C4-2B (cell line): ENCODE results near the gene CAPN11.
"Not testable (repeated sequence)": the region's sequence is repeated elsewhere in the genome, so short reads cannot be mapped to it uniquely, and the experiment has no call there.

Experiments
- H3K27ac ChIP-seq: fragments of 450-650 bp; 2 replicates; pipeline ENCODE4 v1.5.1; 2017
- ZFX ChIP-seq: fragments of 450-650 bp; IDR thresholded peaks from 2 replicates; pipeline ENCODE4 v1.6.1; 2017
- TF ChIP-seq, protein P1 (sequence below): fragments of 450-650 bp; conservative IDR thresholded peaks from 2 replicates; pipeline ENCODE4 v1.5.1; 2017; ENCODE audit warnings: mild to moderate bottlenecking

Gene CAPN11

DNA sequence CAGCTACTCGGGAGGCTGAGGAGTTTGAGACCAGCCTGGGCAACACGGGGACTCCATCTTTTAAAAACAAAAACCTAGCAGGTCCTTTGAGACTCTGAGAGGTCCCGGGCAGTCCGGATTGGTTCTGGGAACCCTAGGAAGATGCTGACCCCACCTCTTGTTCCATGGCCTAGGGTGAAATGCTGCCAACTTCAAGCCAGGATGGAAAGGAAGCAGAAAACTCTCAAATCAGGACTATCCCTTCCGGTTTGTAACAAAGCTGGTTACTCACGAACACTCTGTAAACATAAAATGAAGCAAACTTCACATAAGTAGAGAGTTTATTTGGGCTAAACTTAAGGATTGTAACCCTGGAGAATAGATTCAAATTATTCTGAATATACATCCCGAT is 28.0 kb downstream of the CAPN11 start:
- TF ChIP-seq, protein P1, sequence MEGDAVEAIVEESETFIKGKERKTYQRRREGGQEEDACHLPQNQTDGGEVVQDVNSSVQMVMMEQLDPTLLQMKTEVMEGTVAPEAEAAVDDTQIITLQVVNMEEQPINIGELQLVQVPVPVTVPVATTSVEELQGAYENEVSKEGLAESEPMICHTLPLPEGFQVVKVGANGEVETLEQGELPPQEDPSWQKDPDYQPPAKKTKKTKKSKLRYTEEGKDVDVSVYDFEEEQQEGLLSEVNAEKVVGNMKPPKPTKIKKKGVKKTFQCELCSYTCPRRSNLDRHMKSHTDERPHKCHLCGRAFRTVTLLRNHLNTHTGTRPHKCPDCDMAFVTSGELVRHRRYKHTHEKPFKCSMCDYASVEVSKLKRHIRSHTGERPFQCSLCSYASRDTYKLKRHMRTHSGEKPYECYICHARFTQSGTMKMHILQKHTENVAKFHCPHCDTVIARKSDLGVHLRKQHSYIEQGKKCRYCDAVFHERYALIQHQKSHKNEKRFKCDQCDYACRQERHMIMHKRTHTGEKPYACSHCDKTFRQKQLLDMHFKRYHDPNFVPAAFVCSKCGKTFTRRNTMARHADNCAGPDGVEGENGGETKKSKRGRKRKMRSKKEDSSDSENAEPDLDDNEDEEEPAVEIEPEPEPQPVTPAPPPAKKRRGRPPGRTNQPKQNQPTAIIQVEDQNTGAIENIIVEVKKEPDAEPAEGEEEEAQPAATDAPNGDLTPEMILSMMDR = no peak
- TF ChIP-seq ZFX = no peak
- no peak overlapping the region for H3K27ac ChIP-seq

DNA sequence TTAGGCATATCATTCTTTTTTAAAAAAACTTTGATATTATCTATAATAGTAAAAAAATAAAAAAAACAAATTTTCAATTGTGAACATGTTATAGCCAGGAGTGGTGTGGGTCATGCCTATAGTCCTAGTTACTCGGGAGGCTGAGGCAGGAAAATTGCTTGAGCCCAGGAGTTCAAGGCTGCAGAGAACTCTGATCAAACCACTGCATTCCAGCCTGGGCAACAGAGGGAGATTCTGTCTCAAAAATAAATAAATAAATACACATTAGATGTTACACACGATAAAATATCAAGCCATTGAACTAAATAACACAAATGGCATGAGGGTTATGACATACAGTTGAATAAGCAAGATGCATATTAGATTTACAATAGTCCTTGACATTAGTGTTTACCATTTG is 30.2 kb downstream of the CAPN11 start:
- H3K27ac ChIP-seq = no peak overlapping the region
- no peak for TF ChIP-seq ZFX
- TF ChIP-seq, protein P1 = no peak

DNA sequence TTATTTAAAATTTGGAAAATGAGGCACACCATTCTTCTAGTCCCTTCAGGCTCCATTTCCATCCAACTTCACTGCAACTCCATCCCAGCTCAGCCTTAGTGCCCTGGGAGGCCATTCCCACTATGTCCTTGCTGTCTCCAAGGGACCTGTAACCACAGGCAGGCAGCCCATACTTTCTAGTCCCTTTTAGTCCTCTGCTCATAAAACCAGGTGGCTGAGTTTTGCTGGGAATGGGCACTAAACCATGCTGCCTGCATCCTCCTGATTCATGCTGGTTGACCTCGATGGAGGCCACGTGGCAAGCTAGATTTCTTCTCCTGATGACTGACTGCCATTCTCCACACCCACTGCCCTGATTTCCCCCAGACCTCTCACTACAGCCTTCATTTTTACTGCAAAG is 30.6 kb downstream of the CAPN11 start:
- TF ChIP-seq, protein P1 = no peak
- no peak for TF ChIP-seq ZFX
- H3K27ac ChIP-seq = no peak overlapping the region

DNA sequence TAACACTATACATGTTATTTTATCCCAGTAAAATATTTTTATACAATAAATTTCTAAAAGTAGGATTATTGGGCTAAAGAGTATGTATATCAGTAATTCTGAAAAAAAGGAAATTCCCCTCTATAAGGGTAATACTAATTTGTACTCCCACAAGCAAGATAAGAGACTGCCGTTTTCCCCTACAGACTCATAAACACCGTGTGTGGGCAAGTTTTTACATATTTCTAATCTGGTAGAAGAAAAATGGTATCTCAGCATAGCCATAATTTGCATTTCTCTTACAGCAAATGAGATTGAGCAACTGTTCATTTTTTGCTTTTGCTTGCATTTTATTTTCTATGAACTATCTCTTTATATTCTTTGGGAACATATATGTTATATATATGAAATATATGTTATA is 32.1 kb downstream of the CAPN11 start:
- no peak overlapping the region for H3K27ac ChIP-seq
- no peak for TF ChIP-seq ZFX
- TF ChIP-seq, protein P1 = no peak

DNA sequence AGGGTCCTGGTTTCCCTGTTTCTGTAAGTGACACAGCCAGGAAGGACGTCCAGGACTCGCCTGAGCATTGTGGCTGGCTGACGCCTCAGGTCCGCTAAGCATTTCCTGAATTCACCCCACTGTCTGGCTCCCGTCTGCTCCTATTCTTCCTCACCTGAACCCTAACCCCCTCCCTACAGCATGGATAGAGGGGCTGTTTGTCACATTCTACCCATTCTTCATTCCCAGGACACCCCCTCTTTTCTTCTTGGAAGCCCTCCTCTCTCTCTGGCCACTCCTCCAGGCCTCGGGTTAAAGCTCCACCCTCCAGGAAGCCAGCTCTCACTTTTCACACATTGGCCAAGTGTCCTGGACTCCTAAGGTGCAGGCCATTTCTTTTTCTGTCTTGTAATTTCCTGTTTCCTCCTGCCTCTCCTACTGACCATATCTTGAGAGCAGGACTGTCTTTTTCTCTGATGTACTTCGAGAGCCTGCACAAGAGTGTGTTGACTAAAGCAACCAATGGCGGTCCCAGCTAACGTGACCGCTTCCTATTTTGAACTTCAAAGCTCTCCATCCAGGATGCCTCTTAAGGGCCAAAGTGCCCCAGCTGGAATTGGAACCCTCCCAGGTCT is 33.9 kb downstream of the CAPN11 start:
- TF ChIP-seq ZFX = no peak
- TF ChIP-seq, protein P1 = no peak

DNA sequence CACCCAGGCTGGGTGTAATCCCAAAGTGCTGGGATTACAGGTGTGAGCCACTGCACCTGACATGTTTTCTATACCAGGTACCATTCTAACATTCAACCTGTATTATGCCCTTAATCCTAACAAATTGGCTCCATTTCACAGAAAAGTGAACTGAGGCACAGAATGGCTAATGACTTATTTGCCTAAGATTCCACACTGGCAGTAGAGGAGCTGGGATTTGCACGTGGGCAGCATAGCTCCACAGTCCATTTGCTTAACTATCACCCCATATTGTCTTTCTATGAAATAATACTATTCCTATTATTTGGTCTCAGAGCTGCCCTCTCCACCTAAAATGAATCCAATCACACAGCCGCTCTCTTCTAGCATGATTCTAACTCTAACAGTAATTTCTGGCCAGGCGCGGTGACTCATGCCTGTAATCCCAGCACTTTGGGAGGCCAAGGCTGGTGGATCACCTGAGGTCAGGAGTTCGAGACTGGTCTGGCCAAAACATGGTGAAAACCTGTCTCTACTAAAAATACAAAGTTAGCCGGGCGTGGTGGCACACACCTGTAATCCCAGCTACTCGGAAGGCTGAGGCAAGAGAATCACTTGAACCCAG is 34.8 kb downstream of the CAPN11 start:
- TF ChIP-seq, protein P1 = no peak
- TF ChIP-seq ZFX = no peak
- no peak overlapping the region for H3K27ac ChIP-seq

More for the DNA sequence above, 33.9 kb downstream of the CAPN11 start:
- no peak overlapping the region for H3K27ac ChIP-seq

DNA sequence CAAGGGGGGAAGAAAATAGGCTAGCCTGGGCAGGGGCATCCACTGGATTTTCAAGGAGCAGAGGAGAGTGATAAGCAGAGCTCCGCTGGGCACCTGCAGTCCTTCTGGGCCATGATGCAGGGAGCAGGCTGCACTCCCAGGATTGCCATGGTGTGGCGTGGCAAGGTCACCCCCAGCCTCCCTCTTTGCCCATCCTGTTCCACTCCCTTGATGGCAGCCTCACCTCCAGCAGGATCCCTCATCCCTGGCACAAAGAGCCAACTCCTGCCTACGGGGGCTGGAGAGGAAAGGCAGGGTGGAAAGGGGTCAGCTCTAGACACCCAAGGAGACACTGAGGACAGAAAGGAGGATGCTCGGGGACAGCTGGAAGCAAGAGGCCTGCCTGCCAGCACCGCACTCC is 35.7 kb downstream of the CAPN11 start:
- no peak overlapping the region for H3K27ac ChIP-seq
- TF ChIP-seq, protein P1 = no peak
- no peak for TF ChIP-seq ZFX

DNA sequence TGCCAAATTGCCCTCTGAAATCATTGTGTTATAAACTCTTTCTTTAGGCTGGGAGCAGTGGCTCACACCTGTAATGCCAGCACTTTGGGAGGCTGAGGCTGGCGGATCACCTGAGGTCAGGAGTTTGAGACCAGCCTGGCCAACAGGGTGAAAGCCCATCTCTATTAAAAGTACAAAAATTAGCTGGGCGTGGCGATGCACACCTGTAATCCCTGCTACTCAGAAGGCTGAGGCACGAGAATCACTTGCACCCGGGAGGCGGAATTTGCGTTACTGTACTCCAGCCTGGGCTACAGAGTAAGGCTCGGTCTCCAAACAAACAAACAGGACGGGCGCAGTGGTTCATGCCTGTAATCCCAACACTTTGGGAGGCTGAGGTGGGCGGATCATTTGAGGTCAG is 37.7 kb downstream of the CAPN11 start:
- not testable (repeated sequence) for H3K27ac ChIP-seq
